ENCODE data around the gene IL17D.

Gene IL17D

DNA sequence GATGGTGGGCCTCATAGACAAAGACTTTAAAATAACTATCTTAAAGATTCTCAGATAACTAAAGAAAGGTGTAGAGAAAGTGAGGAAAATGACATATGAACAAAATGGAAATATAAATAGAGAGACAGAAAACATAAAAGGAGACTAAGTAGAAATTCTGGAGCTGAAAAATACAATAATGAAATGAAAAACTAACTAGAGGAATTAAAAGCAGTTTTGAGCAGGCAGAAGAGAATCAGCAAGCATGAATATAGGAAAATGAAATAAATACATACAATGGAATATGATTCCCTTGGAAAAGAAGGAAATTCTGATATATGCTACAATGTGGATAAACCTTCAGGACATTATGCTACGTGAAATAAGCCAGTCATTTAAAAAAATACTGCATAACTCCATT is 66.3 kb downstream of the IL17D start:
- no peak for TF ChIP-seq ZFX (IDR thresholded peaks at IDR 0.05; ENCODE audit: borderline replicate concordance)
- TF ChIP-seq, protein P1, sequence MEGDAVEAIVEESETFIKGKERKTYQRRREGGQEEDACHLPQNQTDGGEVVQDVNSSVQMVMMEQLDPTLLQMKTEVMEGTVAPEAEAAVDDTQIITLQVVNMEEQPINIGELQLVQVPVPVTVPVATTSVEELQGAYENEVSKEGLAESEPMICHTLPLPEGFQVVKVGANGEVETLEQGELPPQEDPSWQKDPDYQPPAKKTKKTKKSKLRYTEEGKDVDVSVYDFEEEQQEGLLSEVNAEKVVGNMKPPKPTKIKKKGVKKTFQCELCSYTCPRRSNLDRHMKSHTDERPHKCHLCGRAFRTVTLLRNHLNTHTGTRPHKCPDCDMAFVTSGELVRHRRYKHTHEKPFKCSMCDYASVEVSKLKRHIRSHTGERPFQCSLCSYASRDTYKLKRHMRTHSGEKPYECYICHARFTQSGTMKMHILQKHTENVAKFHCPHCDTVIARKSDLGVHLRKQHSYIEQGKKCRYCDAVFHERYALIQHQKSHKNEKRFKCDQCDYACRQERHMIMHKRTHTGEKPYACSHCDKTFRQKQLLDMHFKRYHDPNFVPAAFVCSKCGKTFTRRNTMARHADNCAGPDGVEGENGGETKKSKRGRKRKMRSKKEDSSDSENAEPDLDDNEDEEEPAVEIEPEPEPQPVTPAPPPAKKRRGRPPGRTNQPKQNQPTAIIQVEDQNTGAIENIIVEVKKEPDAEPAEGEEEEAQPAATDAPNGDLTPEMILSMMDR (IDR thresholded peaks at IDR 0.05), result no peak
- peak overlapping the region; percentile 45 for H3K27ac ChIP-seq

Measured in 22Rv1 (cell line).